ENCODE measurements around the gene STAP2.

STAP2 gene, protein sequence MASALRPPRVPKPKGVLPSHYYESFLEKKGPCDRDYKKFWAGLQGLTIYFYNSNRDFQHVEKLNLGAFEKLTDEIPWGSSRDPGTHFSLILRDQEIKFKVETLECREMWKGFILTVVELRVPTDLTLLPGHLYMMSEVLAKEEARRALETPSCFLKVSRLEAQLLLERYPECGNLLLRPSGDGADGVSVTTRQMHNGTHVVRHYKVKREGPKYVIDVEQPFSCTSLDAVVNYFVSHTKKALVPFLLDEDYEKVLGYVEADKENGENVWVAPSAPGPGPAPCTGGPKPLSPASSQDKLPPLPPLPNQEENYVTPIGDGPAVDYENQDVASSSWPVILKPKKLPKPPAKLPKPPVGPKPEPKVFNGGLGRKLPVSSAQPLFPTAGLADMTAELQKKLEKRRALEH

DNA sequence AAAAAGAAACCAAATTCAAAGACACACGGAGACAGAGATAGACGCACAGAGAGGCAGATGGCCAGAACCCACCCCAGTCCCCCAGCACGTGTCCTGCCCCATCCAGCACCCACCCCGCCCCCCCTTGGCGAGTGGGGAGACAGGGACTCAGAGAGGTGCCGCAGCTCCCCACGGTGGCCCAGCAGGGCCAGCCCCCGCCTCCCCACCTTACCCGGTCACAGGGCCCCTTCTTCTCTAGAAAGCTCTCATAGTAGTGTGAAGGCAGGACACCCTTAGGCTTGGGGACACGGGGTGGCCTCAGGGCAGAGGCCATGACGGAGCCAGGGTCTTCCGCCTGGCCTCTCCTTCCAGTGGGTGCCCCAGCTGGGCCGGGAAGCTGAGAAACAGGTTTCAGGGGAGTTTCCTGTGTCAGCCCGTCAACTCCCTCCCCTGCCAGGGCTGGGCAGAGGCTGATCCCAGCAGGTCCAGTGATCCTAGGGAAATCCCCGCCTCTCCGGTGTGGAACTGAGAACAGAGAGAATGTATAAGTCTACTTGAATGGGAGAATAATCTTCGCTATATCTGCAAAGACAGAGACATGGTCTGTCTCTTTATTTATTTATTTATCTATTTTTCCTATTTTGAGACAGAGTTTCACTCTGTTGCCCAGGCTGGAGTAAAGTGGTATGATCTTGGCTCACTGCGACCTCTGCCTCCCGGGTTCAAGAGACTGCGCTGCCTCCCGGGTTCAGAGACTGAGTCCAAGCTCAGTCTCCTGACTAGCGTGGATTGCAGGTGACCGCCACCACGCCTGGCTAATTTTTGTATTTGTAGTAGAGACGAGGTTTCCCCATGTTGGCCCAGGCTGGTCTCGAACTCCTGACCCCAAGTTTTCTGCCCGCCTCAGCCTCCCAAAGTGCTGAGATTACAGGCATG lies at the start of gene STAP2:
TSS of gene STAP2 (minus strand) at position 387 of the 915 bp plus-strand sequence. CDS start at position 313, 74 bp downstream.
- H3K4me3 ChIP-seq = peak within 1 kb of the TSS; percentile 7; the same call in 1 of the 2 replicates

DNA sequence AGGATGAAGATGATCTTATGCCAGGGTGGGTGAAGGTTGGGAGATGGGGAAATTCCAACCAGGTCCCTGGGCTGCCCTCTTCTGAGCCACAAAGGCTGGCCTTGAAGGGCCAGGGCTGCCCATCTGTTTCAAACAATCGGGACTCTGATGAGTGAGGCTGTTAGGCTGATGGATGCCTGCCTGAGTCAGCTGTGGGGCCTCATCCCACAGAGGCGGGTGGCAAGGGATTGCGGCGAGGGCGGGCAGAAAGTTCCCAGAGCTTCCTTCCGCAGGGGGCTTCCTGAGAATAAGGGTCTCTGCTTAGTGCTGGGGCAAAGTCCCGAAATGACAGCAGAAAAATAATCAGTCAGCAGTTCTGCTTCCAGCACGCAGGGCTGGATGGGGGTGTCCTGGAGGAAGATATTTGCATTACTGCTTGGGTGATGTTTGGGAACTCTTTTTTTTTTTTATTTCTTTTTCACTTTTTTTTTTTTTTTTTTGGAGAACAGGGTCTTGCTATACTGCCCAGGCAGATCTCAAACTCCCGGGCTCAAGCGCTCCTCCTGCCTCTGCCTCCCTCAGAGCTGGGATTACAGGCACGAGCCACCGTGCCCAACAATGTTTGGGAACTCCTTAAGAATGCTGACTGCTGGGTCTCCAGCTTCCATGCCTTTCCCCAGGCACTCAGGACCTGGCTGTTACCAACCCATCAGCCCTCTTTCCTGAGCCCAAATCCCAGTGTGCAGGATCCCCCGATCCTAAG lies 47.6 kb upstream of the STAP2 start:
- Histone ChIP-seq H3K4me3 (no peak overlapping the region), H3K9me3 (no peaks in the 10 kb centered on the region), H3K36me3 (replicated peaks) (peaks cover 8% of the 10 kb centered on the region), H3K27me3 (ENCODE audit: low read depth) (no peaks in the 10 kb centered on the region), H3K4me1 (no peaks in the 10 kb centered on the region)
- in situ Hi-C loops (cut with MboI; ENCODE audit: low sequenced_read_pairs) = no loop called here
- DNase-seq (ENCODE audit: low spot score in 2 of 2) = no peak

More for the DNA sequence above, at the start of gene STAP2:
- in situ Hi-C loops (cut with MboI; ENCODE audit: low sequenced_read_pairs) = no loop called here
- Histone ChIP-seq H3K27me3 (ENCODE audit: low read depth) (no peaks in the 10 kb centered on the region), H3K4me1 (peaks cover 7% of the 10 kb centered on the region), H3K36me3 (replicated peaks) (no peaks in the 10 kb centered on the region), H3K9me3 (no peaks in the 10 kb centered on the region)
- no peak for DNase-seq (ENCODE audit: low spot score in 2 of 2)

DNA sequence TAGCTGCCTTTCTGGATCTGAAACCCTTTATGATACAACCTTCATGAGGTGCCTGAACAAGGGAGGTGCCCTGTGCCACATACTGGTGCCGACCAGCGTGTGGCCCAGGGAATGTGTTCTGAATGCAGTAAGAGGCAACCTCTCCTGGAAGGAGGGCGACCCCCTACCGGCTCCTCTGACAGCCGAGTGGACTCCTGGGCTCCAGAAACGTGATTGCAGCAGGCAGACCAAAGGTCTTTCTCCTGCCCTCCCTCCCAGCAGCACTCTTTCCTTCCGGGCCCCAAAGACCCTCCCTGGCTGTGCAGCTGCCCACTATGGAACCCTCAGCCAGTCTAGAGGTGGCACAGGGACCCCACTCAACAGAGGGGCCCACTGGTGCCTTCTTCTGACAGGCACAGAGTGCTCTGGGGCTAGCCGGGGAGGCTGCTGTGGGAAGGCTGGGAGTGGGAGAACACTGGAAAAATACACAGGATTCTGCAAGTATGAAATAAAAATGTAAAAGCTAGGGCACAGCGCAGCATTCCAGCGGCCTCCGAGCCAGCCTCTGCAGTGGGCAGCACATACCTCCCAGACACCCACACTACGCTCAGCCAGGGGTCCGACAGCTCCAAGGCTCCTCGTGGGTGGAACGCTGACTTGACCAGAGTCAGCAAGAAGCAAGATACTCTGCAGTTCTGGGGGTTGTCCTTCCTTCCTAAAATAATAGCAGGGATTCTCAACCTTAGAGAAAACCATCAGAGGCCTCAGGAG lies 46.8 kb upstream of the STAP2 start:
- Histone ChIP-seq H3K9me3 (no peaks in the 10 kb centered on the region), H3K4me1 (no peaks in the 10 kb centered on the region), H3K27me3 (ENCODE audit: low read depth) (no peaks in the 10 kb centered on the region), H3K4me3 (no peak overlapping the region), H3K36me3 (replicated peaks) (peaks cover 8% of the 10 kb centered on the region)
- DNase-seq (ENCODE audit: low spot score in 2 of 2) = no peak
- in situ Hi-C loops (cut with MboI; ENCODE audit: low sequenced_read_pairs) = no loop called here

DNA sequence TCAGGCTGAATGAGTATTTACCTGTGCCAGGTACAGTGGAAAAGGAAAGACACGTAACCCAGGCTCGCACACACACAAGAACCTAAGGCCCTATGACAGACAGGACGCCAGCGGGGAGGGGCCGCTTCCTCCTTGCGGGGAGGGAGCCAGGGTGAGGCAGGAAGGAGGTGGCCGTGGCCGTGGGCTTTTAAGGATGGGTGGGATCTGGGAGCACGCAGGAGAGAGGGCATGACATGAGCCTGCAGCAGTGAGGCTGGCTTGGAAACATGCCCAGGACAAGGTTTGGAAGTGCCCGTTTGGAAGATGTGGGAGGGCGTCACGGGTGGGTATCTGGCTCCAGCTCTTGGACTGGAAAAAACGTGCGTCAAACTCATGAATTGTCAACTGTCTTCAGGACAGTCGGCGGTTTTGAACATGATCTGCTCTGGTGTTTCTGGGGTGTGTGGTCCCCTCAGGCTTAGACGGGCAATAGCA lies 41.7 kb upstream of the STAP2 start:
- H3K9me3 ChIP-seq = no peaks in the 10 kb centered on the region
- H3K36me3 ChIP-seq (replicated peaks) = no peaks in the 10 kb centered on the region
- peaks cover 10% of the 10 kb centered on the region for H3K4me1 ChIP-seq
- no peak for DNase-seq (ENCODE audit: low spot score in 2 of 2)
- H3K4me3 ChIP-seq = no peak overlapping the region
- H3K27me3 ChIP-seq (ENCODE audit: low read depth) = no peaks in the 10 kb centered on the region
- in situ Hi-C loops (cut with MboI; ENCODE audit: low sequenced_read_pairs) = no loop called here

DNA sequence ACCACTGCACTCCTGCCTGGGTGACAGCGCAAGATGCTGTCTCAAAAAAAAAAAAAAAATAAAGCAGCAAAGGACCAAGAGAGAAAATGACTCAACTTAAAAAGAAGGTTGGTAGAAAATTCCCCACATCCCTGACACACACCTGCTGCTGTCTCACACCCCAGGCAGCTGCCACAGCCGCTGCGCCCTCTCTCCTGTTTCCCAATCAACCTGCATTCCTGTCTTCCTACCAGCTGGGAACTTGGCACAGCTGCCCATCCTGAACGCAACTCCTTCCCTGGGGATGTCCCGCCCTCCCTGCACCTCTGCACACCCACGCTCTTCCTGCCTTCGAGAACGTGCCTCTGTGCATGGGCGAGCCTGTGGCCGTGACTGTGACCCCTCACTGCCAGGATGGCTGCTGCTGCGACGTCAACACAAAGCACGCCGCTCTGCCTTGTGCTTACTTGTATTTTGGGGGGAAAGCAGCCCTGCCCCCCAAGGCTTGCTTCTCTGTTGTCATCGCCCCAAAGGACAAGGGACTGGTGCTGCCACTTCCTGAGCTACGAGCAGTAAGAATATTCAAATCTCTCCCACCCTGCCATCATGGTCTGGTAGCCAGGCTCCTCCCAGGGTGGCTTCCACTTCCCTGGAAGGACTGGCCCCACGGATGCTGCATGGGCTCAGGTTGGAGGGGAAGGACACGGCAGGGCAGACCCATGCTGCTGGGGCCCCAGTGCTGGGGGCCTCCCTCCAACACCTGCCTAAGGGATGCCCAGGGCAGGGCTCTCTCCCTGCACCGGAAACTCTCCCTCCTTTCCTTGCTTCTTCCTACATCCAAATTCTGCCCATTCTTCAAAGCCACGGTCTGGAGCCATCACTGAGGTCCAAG lies 41.0 kb upstream of the STAP2 start:
- H3K9me3 ChIP-seq = no peaks in the 10 kb centered on the region
- no peak overlapping the region for H3K4me3 ChIP-seq
- DNase-seq (ENCODE audit: low spot score in 2 of 2) = no peak
- H3K4me1 ChIP-seq = peaks cover 13% of the 10 kb centered on the region
- H3K36me3 ChIP-seq (replicated peaks) = no peaks in the 10 kb centered on the region
- in situ Hi-C loops (cut with MboI; ENCODE audit: low sequenced_read_pairs) = no loop called here
- no peaks in the 10 kb centered on the region for H3K27me3 ChIP-seq (ENCODE audit: low read depth)

DNA sequence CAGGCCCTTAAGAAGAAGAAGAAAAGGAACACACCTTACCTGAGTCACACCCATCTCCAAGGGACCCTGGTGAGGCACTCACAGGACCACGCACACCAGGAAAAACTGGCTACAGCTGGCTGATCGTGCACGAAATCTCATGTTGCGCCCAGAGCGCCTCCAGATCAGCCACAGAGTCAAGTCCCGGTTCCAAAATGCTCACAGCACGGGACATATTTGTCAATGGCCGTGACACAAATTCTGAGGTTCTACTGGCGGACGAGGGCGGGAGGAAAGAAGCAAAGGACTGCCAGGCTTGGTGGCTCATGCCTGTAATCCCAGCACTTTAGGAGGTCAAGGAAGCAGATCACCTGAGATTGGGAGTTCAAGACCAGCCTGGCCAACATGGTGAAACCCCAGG lies 40.3 kb upstream of the STAP2 start:
- no peak overlapping the region for H3K4me3 ChIP-seq
- in situ Hi-C loops (cut with MboI; ENCODE audit: low sequenced_read_pairs) = no loop called here
- no peak for DNase-seq (ENCODE audit: low spot score in 2 of 2)
- no peaks in the 10 kb centered on the region for H3K27me3 ChIP-seq (ENCODE audit: low read depth)
- H3K4me1 ChIP-seq = peaks cover 13% of the 10 kb centered on the region
- no peaks in the 10 kb centered on the region for H3K9me3 ChIP-seq
- no peaks in the 10 kb centered on the region for H3K36me3 ChIP-seq (replicated peaks)

DNA sequence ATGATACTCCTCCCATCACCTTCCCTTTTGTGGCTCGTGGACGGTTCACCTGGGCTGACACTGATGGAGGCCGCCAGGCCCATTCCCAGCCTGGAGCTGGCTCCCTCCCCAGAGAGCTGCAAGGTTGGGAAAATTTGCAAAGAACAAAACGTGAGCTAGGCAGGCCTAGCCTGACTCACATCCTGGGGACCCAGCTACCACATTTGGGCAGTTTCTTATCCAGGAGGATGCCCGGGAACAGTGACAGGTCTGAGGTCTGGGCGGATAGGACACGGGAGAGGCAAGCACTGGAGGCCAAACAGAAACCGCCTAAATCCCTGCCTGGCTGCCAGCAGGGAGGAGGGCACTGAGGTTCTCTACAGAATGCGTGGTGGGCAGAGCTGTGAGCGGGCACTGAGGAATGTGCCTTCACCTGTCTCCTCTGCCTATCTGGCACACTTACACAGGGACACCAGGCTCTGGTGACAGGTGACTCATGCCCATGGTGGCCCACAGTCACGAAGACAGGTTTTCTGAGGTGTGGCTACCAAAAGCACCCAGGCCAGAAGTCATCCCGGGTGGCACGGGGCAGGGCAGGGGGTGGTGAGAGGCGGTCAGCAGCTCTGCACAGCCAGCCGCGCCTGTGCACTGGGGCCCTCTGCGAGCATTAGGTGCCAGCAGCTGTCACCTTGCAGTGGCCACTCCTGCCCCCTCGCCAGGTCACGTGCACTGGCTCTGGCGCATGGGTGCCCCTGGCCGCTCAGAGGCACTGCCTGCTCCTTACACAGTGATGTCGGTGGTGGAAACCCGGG lies 38.6 kb upstream of the STAP2 start:
- no peaks in the 10 kb centered on the region for H3K27me3 ChIP-seq (ENCODE audit: low read depth)
- DNase-seq (ENCODE audit: low spot score in 2 of 2) = no peak
- no peaks in the 10 kb centered on the region for H3K36me3 ChIP-seq (replicated peaks)
- no peaks in the 10 kb centered on the region for H3K9me3 ChIP-seq
- H3K4me1 ChIP-seq = peaks cover 13% of the 10 kb centered on the region
- in situ Hi-C loops (cut with MboI; ENCODE audit: low sequenced_read_pairs) = no loop called here
- H3K4me3 ChIP-seq = no peak overlapping the region

DNA sequence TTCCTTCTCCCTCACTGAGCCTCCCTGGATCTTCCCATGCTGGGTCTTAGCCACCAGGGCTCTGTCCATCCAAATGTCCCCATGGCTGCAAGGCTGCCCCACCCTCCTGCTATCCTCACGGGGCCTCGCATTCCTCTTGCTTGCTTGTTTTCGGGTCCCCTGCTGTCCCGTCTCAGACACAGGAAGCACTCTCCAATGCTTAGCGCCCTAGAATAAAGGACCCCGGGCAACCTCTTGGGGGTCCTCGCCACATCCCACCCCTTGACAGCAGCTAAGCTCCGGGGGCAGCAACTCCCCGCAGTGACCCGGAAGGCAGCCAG lies 38.0 kb upstream of the STAP2 start:
- Histone ChIP-seq H3K4me3 (no peak overlapping the region), H3K4me1 (peaks cover 13% of the 10 kb centered on the region), H3K9me3 (no peaks in the 10 kb centered on the region), H3K36me3 (replicated peaks) (no peaks in the 10 kb centered on the region), H3K27me3 (ENCODE audit: low read depth) (no peaks in the 10 kb centered on the region)
- DNase-seq (ENCODE audit: low spot score in 2 of 2) = no peak
- in situ Hi-C loops (cut with MboI; ENCODE audit: low sequenced_read_pairs) = no loop called here

DNA sequence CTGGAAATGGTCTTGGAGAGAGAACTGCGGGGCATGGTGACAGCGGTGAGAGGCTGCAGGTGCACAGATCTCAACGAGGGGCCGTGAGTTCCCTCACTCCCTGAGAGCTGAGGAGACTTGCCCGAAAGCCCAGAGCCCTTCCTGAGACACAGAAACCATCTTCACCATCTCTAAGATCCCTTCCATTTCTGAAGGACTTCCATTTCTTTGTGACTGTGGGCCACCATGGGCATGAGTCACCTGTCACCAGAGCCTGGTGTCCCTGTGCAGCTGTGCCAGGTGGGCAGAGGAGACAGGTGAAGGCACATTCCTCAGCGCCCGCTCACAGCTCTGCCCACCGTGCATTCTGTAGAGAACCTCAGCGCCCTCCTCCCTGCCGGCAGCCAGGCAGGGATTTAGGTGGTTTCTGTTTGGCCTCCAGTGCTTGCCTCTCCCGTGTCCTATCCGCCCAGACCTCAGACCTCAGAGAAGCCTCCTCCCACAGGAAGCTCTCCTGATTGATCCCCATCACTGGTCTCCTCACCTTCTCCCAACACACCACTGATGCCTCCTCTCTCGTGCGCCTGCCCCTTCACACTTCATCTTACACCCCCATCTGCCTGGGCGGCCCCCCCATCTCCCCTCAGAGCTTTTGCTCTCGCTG lies 37.5 kb upstream of the STAP2 start:
- no peak for DNase-seq (ENCODE audit: low spot score in 2 of 2)

DNA sequence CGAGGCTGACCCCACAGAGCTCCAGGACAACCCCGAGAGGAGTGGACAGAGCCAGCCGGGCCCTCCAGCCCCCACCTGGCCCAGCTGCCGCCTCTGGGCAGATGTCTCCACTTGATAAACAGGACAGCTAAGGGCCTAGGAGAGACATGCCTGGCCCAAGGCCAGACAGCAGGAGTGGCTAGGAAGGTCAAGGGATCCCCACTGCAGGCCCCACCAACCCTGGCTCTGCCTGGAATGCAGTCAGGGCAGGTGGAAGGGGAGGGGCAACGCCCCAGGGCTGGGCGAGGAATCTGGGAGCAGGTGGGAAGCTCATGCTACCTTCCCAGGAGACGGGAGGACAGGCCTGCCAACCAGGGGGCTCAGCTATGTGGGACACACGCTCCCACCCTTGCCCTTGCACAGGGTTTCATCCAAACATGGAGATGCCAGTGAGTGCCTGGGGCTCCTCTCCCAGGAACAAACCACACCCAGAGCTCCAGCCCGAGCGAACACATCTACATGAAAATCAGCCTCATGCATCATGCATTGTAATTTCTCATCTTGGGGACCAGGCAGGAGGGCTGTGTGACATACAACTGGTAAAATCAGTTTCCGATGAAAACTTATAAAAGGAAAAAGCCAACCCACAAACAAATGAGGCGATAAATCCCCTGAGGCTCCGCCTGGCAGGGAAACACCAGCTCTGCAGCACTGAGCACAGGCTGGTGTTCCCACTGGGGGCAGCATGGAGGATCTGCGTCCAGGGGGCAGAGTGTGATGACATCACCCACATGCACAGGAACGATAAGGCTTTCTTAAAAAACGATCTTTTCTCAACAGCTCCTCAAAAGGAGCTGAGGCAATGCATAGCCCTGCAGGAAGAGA lies 36.8 kb upstream of the STAP2 start:
- DNase-seq (ENCODE audit: low spot score in 2 of 2) = peak; percentile 57 to 81
- Histone ChIP-seq H3K36me3 (replicated peaks) (no peaks in the 10 kb centered on the region), H3K9me3 (no peaks in the 10 kb centered on the region), H3K4me3 (no peak overlapping the region), H3K4me1 (peaks cover 13% of the 10 kb centered on the region), H3K27me3 (ENCODE audit: low read depth) (no peaks in the 10 kb centered on the region)
- in situ Hi-C loops (cut with MboI; ENCODE audit: low sequenced_read_pairs) = no loop called here

More for the DNA sequence above, 37.5 kb upstream of the STAP2 start:
- in situ Hi-C loops (cut with MboI; ENCODE audit: low sequenced_read_pairs) = no loop called here
- Histone ChIP-seq H3K36me3 (replicated peaks) (no peaks in the 10 kb centered on the region), H3K27me3 (ENCODE audit: low read depth) (no peaks in the 10 kb centered on the region), H3K9me3 (no peaks in the 10 kb centered on the region), H3K4me3 (no peak overlapping the region), H3K4me1 (peaks cover 13% of the 10 kb centered on the region)
